CD4-positive, alpha-beta T cell treated with Interleukin-17A for 4 hours (primary cell): ENCODE results near the gene KAT6B.

Experiments
- DNase-seq: peaks from one replicate; pipeline ENCODE4 v3.0.0-alpha.2; 2020; ENCODE audit warnings: mixed read lengths

The KAT6B gene

DNA sequence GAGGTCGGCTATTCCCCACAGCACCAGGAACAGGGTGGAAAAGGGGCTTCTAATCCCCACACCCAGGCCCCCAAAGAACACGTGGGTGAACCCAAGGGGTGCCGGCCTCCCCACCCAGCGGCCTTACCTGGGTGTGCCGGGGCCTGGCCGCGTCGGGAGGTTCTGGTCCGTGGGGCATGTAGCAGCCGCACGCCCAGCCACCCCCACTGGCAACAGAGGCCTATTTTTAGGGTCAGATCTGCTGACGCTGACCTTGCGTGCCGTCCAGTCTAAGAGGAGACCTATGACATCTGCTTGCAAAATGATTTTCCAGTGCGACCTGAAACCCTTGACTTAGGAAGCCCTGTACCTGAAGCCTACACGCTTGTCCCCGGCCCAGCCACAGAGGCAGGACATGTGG, 247.0 kb downstream of the KAT6B start:
- DNase-seq = no peak

DNA sequence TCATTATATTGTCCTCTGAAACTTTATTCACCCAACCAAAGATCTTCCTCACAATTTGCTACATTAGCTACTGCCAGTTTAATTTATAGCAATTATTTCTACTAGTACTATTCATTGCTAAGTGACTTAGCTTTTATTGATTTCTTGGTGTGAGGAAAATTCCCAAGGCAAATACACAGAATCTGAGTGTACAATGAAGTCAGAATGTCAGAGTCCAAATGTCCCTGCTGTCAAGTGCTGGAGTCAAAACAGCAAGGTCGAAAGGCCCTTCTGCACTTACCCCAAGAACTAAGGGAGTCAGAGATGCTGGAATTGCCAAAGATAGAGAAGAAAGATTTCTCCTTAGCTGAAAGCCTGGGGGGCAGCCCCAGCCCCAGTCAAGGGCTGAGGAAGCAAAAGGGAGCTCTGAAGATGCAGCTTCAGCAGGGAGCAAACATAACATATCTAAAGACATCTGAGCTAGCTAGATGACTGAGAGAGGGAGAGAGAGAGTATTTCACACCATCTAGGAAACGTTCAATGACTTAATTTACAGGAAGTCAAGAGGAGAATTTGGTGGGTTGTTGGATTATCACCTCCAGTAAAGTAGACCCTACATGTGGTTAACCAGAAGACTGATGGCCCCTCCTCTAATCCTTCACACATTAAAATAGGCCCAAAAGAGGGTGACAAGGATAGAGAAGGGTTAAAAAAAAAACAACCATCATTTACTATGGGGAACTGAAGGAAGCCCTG, 248.5 kb downstream of the KAT6B start:
- DNase-seq = no peak

DNA sequence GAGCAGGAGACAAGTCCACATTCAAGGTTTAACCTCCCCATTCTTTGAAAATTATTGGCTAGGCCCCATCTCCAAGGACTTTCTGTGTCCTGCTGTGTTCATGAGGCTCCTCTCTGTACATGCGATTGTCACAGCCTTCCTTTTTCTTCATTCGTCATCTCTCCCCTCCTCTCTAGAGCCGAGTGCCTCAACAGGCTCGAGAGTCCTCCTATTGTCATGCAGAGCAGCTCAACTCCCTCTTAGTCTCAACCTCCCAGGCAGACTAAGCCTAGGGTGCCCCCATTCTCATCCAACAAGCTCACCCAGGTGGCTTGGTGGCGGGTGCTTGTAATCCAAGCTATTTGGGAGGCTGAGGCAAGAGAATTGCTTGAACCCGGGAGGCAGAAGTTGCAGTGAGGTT, 249.9 kb downstream of the KAT6B start:
- DNase-seq = no peak

DNA sequence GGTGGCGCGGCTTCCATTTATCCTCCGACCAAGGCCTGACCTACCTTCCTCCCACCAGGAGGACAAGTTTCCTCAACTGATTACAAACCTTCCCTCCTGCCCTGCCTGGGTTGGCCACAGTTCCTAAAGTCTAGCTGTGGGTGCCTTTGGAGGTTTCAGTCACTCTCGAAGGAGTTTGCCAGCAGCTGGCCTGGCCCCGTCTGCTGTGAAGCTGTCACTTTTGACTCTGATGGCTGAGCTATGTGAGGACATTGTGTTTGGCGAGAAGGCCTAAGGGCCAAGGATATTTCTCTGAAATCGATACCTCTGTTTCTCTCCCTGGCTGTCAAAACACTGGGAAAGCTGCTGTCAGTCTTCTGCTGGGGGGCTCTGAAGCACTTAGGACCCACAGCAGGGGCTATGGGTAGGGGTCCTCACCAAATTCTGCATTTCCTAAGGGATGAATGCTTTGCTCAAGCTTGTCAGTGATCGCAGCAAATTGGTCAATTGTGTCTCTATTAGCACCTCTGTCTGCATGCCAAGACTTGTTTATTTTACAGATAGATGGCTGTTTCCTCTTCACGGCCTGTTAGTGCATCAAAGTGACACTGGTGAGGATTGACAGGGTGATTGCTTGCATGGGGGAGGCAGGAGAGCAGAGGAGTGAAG, 253.2 kb downstream of the KAT6B start:
- DNase-seq = no peak

DNA sequence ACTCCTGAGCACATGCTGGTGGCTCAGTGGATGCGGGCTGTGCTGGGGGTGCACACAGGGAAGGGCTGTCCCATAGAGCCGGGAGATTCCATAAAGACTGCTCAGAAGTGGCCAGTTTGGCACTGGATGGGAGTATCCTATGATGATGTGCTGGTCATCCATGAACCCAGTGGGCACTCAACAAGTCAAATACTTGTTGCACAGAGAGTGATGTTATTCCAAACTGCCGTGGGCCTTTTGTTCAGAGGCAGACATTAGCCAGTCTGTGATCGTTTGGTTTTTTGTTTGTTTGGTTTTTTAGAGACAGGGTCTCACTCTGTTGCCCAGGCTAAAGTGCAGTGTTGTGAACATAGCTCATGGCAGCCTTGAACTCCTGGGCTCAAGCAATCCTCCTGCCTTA, 254.2 kb downstream of the KAT6B start:
- DNase-seq = no peak

DNA sequence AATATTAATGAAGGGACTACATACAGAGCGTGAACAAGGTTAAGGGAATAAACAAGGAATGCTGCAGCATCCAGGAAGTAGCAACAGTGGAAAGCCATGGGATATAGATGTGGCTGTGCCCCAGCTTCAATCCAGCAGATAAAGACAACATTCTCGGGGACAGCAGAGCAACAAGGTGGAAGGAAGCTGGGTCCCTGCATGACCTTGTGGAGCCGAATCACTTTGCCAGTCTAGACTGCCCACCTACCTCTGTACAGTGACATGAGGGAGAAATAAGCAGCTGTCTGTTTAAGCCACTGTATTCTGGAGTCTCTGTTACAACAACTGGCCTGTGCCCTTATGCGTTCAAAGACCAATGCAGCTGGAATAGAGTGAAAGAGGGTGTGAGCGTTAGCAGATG, 255.0 kb downstream of the KAT6B start:
- no peak for DNase-seq
